ENCODE measurements around the gene IL25. TPM values are rescaled to one million over a fixed set of nuclear protein-coding genes. Genes with fewer than 3 reads are reported as not detected.
"Not testable (repeated sequence)": the region's sequence is repeated elsewhere in the genome, so short reads cannot be mapped to it uniquely, and the experiment has no call there.

The IL25 gene
- total and polyA plus RNA-seq, 9 donors: not detected

DNA sequence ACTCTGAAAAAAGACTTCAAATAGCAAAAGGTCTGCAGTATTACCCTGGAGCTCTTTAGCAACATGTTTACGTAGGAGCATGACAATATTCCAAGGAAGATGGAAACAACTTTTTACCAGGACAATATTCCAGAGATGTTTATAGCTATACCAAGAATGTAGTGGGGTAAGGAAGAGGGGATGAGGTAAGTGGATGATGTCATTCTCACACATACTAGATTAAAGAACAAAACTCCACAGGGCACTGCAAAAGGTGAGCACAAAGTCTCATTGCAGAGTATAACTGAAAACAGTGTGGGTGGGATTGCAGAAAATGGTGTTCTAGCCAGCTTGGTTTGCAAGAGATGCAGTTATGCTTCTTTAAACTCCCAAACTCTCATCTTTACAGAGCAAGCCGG, 12.6 kb downstream of the IL25 start:
- Histone ChIP-seq H3K4me3 (no peak overlapping the region), H3K36me3 (no peaks in the 10 kb centered on the region), H3K27ac (no peak overlapping the region), H3K27me3 (no peaks in the 10 kb centered on the region), H3K4me1 (ENCODE audit: insufficient read depth) (no peaks in the 10 kb centered on the region), H3K9me3 (no peaks in the 10 kb centered on the region)
- intact Hi-C loops (cut with DNase I): no loop called here
- WGBS, 3 donors: 52 to 68% (median 67%) methylated on average over 2 of the region's 2 CpGs
- no peak for DNase-seq
- no peak for TF ChIP-seq POLR2A (IDR thresholded peaks at IDR 0.05)
- TF ChIP-seq, protein P1, sequence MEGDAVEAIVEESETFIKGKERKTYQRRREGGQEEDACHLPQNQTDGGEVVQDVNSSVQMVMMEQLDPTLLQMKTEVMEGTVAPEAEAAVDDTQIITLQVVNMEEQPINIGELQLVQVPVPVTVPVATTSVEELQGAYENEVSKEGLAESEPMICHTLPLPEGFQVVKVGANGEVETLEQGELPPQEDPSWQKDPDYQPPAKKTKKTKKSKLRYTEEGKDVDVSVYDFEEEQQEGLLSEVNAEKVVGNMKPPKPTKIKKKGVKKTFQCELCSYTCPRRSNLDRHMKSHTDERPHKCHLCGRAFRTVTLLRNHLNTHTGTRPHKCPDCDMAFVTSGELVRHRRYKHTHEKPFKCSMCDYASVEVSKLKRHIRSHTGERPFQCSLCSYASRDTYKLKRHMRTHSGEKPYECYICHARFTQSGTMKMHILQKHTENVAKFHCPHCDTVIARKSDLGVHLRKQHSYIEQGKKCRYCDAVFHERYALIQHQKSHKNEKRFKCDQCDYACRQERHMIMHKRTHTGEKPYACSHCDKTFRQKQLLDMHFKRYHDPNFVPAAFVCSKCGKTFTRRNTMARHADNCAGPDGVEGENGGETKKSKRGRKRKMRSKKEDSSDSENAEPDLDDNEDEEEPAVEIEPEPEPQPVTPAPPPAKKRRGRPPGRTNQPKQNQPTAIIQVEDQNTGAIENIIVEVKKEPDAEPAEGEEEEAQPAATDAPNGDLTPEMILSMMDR (IDR thresholded peaks at IDR 0.05): no peak
- TF ChIP-seq EP300 (IDR thresholded peaks at IDR 0.05): no peak

DNA sequence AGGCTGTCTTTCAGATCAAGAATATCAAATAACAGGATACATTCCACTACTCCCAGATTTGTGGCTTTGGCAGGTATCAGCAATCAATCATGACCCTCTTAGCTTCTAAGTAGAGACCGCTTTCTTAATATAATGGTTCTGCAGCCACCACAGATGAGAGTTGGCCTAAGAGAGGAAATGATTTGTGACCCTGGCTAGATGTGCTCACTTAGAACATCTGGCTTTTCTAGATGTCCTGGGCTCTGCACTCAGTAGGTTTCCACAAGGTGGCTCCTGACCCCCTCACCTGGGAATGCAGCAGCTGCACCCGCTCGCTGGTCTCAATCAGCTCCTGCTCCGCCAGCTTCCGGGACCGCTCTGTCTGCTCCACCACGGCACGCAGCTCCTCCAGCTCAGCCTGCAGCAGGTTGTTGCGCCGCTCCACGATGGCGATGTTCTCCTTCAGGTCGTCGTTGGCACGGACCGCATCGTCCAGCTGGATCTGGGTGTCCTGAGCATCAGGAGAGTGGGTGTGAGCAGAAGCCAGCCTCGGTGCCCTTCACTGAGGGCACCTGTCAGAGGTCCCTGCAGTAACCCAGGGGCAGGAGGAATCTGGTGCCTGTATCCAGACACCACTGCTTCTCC, 13.1 kb downstream of the IL25 start:
- no peaks in the 10 kb centered on the region for H3K27me3 ChIP-seq
- DNase-seq: no peak
- H3K9me3 ChIP-seq: no peaks in the 10 kb centered on the region
- WGBS, 3 donors: 85 to 87% (median 86%) methylated on average over 18 of the region's 18 CpGs
- intact Hi-C loops (cut with DNase I): no loop called here
- TF ChIP-seq, protein P1 (IDR thresholded peaks at IDR 0.05): no peak
- no peak for TF ChIP-seq POLR2A (IDR thresholded peaks at IDR 0.05)
- no peak for TF ChIP-seq EP300 (IDR thresholded peaks at IDR 0.05)
- H3K27ac ChIP-seq: no peak overlapping the region
- H3K4me3 ChIP-seq: no peak overlapping the region
- H3K4me1 ChIP-seq (ENCODE audit: insufficient read depth): no peaks in the 10 kb centered on the region
- no peaks in the 10 kb centered on the region for H3K36me3 ChIP-seq

DNA sequence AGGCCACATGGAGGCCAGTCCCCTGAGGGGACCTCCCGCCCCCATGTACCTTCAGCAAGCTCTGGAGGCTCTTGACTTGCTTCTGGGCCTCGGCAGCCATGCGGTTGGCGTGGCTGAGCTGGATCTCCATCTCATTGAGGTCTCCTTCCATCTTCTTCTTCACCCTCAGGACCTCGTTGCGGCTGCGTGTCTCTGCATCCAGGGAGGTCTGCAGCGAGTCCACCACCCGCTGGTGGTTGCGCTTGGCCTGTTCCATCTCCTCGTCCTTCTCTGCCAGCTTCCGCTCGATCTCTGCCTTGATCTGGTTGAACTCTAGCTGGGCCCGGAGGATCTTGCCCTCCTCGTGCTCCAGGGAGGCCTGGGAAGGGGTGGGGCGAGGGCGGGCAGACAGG, 13.7 kb downstream of the IL25 start:
- intact Hi-C loops (cut with DNase I); H3K9me3 ChIP-seq; DNase-seq; H3K4me1 ChIP-seq (ENCODE audit: insufficient read depth); H3K36me3 ChIP-seq; H3K4me3 ChIP-seq; H3K27ac ChIP-seq; H3K27me3 ChIP-seq: not testable (repeated sequence)
- WGBS, 3 donors: 87 to 91% (median 89%) methylated on average over 17 of the region's 17 CpGs

DNA sequence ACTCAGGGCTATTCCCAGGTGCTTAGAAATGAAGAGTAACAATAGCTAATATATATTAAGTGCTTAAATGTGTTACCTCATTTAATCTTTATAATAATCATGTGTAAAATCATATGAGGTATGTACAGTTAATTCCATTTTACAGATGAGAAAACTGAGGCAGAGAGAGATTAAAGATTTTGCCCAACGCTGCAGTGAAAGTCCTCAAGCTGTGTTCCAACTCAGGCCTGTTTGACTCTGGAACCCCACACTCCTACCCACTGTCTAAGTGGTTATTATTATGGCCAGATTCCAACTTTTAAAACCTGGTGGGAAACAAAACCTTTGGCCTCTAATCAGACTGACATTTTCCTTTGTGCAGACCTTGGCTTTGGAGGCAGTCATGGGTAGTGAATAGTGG, 14.4 kb downstream of the IL25 start:
- intact Hi-C loops (cut with DNase I): no loop called here

More for the DNA sequence above, 14.4 kb downstream of the IL25 start:
- no peaks in the 10 kb centered on the region for H3K36me3 ChIP-seq
- TF ChIP-seq, protein P1 (IDR thresholded peaks at IDR 0.05): no peak
- TF ChIP-seq EP300 (IDR thresholded peaks at IDR 0.05) (no peak), POLR2A (IDR thresholded peaks at IDR 0.05) (no peak)
- H3K9me3 ChIP-seq: no peaks in the 10 kb centered on the region
- H3K4me3 ChIP-seq: no peak overlapping the region
- no peaks in the 10 kb centered on the region for H3K4me1 ChIP-seq (ENCODE audit: insufficient read depth)
- DNase-seq: no peak
- WGBS, 3 donors: 72 to 83% (median 83%) methylated on average over 1 of the region's 1 CpG
- no peak overlapping the region for H3K27ac ChIP-seq
- no peaks in the 10 kb centered on the region for H3K27me3 ChIP-seq

Data from ovary (tissue), 9 donors.